OCI-LY3 (cell line): ENCODE measurements around the gene PRKCD.

Experiments used
- CTCF ChIP-seq: fragments of 200-600, 300-600 bp; sonication (generic); IDR thresholded peaks from 2 replicates; pipeline ENCODE4 v1.5.1; 2014; ENCODE audit warnings: antibody characterized with exemption, low read length, low read depth
- EZH2phosphoT487 ChIP-seq: fragments of 200-600 bp; shearing (Covaris generic); IDR thresholded peaks from 2 replicates; pipeline ENCODE4 v1.6.1; 2018; ENCODE audit warnings: antibody characterized with exemption, mixed run types, low read depth

- TF ChIP-seq CTCF (peak; percentile 89), EZH2phosphoT487 (no peak)
These were observed 59.0 kb downstream of the PRKCD start for GRCh38 chr3:53219895-53220483.
